Nephron (organoid): ENCODE measurements around the gene SPHKAP.

Experiments
- H3K27ac Mint-ChIP-seq, 3 experiments: 2 replicates each; pipeline ENCODE4 v1.8.0; 2020; ENCODE audit warnings: mixed read lengths in 3 of 3, mild to moderate bottlenecking in 2 of 3, moderate library complexity in 1 of 3
- H3K27me3 Mint-ChIP-seq: 2 replicates; pipeline ENCODE4 v1.8.0; 2021; ENCODE audit warnings: low read depth, mild to moderate bottlenecking, moderate library complexity, mixed read lengths
- H3K36me3 Mint-ChIP-seq: 2 replicates; pipeline ENCODE4 v1.8.0; 2020; ENCODE audit warnings: low read depth, mixed read lengths
- H3K4me1 Mint-ChIP-seq: 2 replicates; pipeline ENCODE4 v1.8.0; 2020; ENCODE audit warnings: mixed read lengths
- H3K4me3 Mint-ChIP-seq, 3 experiments: 2 replicates each; pipeline ENCODE4 v1.8.0; 2020; ENCODE audit warnings: mild to moderate bottlenecking in 3 of 3, mixed read lengths in 3 of 3, moderate library complexity in 2 of 3
- H3K9me3 Mint-ChIP-seq: 2 replicates; pipeline ENCODE4 v1.8.0; 2020; ENCODE audit warnings: mixed read lengths
- TF ChIP-seq, protein P1 (sequence below), 3 experiments: fragments of 200-600 bp; sonication (generic); IDR thresholded peaks; one replicate each; pipeline ENCODE4 v1.5.0; 2021; ENCODE audit warnings: antibody characterized with exemption in 3 of 3; ENCODE audit not compliant: unreplicated experiment in 3 of 3

Gene SPHKAP

DNA sequence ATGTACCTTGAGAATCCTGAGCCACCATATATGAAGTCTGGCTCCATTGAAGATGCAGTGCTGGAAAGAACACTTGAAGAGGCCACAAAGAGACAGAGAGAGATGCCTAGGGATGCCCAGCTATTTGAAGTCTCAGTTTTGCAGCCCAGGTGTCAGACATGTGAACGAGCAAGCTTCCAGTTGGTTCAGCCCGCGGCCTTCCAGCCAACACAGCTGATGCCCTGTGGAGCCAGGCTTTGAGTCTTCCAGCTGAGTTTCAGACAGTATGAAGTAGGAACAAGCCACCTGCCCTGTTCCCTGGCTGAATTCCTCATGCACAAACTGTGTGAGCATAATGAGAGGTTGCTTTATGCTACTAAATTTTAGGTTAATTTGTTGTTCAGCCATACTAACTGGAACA, 108.8 kb downstream of the SPHKAP start:
- TF ChIP-seq, protein P1, sequence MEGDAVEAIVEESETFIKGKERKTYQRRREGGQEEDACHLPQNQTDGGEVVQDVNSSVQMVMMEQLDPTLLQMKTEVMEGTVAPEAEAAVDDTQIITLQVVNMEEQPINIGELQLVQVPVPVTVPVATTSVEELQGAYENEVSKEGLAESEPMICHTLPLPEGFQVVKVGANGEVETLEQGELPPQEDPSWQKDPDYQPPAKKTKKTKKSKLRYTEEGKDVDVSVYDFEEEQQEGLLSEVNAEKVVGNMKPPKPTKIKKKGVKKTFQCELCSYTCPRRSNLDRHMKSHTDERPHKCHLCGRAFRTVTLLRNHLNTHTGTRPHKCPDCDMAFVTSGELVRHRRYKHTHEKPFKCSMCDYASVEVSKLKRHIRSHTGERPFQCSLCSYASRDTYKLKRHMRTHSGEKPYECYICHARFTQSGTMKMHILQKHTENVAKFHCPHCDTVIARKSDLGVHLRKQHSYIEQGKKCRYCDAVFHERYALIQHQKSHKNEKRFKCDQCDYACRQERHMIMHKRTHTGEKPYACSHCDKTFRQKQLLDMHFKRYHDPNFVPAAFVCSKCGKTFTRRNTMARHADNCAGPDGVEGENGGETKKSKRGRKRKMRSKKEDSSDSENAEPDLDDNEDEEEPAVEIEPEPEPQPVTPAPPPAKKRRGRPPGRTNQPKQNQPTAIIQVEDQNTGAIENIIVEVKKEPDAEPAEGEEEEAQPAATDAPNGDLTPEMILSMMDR (IDR thresholded peaks at IDR 0.05; ENCODE audit: unreplicated experiment in 3 of 3) = no peak
- Mint-ChIP-seq H3K36me3 (no peaks in the 10 kb centered on the region), H3K27me3 (no peaks in the 10 kb centered on the region), H3K4me3 (no peak overlapping the region), H3K4me1 (no peaks in the 10 kb centered on the region), H3K27ac (no peak overlapping the region), H3K9me3 (peaks cover 2% of the 10 kb centered on the region)

DNA sequence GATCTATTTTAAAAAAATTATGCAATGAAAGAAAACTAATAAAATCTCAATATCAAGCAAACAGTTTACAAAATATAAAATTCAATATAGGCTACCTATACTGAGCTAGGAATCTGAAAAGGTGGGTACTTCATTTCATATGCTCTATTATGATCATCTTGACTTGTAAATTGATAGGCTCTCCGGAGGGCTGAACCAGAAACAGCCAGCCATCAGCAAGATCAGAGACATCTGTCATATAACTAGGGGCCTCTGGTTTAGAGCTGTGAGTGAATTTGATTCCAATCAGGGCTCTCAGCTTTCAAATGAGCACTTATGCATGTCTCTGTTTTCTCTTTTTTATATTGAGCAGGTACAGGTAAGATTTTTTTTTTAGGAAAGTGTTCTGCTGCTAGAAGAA, 114.2 kb downstream of the SPHKAP start:
- H3K9me3 Mint-ChIP-seq = no peaks in the 10 kb centered on the region
- TF ChIP-seq, protein P1 (IDR thresholded peaks at IDR 0.05; ENCODE audit: unreplicated experiment in 3 of 3) = no peak

DNA sequence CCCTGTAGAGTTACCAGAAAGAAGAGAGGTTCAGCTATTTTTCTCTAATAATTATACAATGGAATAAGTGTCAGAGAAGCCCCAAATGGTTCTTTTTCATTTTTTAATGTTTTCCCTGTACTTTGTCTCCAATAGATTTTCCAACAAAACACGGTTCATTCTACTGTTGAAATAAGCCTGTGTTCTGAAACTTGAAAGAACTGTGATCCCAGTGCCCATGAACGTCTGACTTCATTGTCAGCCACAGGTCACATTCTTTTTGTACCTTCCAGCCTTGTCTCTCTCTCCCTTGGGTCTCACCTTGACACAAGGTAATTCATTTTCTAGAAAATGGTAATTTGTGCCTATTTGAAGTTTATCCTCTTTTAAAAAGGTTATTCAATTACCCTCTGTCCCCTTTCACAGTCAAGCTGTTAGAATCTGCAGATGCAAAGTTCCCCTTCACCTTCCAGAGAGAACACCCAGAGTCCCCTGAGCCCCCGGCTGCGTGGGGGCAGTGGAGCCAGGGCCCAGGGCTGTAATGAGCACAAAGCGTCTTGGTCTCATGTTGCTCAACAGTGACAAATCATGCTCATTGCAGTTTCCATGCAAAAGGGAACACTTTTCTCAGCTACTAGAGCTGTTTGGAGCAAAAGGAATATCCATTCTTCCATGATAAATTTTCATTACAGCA, 115.2 kb downstream of the SPHKAP start:
- Mint-ChIP-seq H3K9me3 (no peaks in the 10 kb centered on the region), H3K27ac (no peak overlapping the region), H3K27me3 (no peaks in the 10 kb centered on the region), H3K4me1 (no peaks in the 10 kb centered on the region), H3K36me3 (no peaks in the 10 kb centered on the region), H3K4me3 (no peak overlapping the region)
- TF ChIP-seq, protein P1 (IDR thresholded peaks at IDR 0.05; ENCODE audit: unreplicated experiment in 3 of 3) = no peak

More for the DNA sequence above, 114.2 kb downstream of the SPHKAP start:
- no peak overlapping the region for H3K27ac Mint-ChIP-seq
- no peaks in the 10 kb centered on the region for H3K36me3 Mint-ChIP-seq
- H3K27me3 Mint-ChIP-seq = no peaks in the 10 kb centered on the region
- no peak overlapping the region for H3K4me3 Mint-ChIP-seq
- H3K4me1 Mint-ChIP-seq = no peaks in the 10 kb centered on the region

DNA sequence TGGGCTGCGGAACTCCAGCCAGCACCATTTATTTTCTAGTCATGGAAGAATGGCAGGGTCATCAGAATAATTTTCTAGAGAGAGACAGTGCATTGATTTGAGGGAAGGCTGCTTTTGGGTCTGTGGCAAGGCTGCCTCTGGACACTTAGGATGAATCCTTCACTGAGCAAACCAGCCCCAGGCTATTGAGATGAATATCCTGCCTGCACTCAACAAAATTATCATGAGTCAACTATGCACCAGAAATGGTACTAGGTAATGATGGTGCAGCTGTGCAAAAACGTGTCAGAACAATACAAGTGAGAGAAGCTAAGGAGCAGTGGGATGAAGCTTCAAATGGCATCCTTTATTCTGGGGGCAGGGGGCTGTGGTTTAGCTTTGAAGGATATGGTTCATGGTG, 115.8 kb downstream of the SPHKAP start:
- TF ChIP-seq, protein P1 (IDR thresholded peaks at IDR 0.05; ENCODE audit: unreplicated experiment in 3 of 3) = no peak
- Mint-ChIP-seq H3K27me3 (no peaks in the 10 kb centered on the region), H3K9me3 (no peaks in the 10 kb centered on the region), H3K27ac (no peak overlapping the region), H3K36me3 (no peaks in the 10 kb centered on the region), H3K4me1 (no peaks in the 10 kb centered on the region), H3K4me3 (no peak overlapping the region)

DNA sequence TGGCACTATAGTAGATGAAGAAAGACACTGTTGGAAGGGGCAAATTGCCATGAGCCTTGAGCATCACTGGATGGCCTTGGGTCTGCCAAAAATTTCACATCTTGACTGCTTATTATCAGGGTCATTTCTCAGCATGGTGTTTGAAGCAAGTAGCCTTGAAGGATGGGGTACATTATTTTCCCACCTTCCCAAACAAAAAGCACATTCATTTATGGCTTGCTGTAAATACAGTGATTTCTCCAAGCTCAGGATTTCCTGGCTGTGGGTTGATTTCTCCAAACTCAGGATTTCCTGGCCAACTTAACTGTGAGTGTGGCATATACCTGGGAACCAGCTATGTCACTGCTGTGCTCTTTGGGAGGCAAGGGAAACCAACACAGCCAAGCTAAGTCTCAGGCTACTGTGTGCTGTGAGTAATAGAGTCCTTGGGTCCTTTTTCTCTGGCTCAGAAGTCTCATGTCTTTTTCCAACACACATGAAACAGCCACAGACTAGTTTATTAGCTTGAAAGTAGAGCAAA, 116.6 kb downstream of the SPHKAP start:
- TF ChIP-seq, protein P1 (IDR thresholded peaks at IDR 0.05; ENCODE audit: unreplicated experiment in 3 of 3) = no peak
- Mint-ChIP-seq H3K4me3 (no peak overlapping the region), H3K27me3 (no peaks in the 10 kb centered on the region), H3K27ac (no peak overlapping the region), H3K4me1 (no peaks in the 10 kb centered on the region), H3K36me3 (no peaks in the 10 kb centered on the region), H3K9me3 (no peaks in the 10 kb centered on the region)

DNA sequence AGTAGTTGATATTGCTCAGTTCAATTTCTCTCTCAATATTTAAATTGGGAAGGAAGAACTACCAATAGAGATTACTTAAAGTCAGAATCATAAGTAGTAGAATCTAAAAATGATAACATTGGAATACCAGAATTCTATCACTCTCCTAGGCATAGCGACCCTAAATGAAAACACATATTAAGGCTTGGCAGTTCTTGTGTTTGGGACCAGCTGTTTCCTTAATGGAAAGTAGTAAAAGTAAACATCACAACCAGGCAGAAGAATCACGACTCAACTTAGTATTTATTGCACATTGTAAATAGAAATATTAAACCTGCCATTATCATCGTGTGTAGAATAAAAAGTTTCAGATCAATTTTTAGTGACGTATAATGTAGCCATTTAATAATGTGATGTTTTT, 117.5 kb downstream of the SPHKAP start:
- Mint-ChIP-seq H3K9me3 (no peaks in the 10 kb centered on the region), H3K4me3 (no peak overlapping the region), H3K4me1 (no peaks in the 10 kb centered on the region), H3K27me3 (no peaks in the 10 kb centered on the region), H3K27ac (no peak overlapping the region), H3K36me3 (no peaks in the 10 kb centered on the region)
- TF ChIP-seq, protein P1 (IDR thresholded peaks at IDR 0.05; ENCODE audit: unreplicated experiment in 3 of 3) = no peak
